Measurements from ENCODE around the gene ZNF311.

- TF ChIP-seq CTCF (IDR thresholded peaks at IDR 0.05; ENCODE audit: low read length) (no peak), EZH2 (optimal IDR thresholded peaks at IDR 0.05; ENCODE audit: low read depth, low read length) (no peak)
These were observed 36.6 kb downstream of the ZNF311 start for GRCh38 chr6:28968476-28968875.
